Mammary epithelial cell (primary cell): Measurements from ENCODE around the gene NRG2.

Experiments
- CTCF ChIP-seq, 2 donors: IDR thresholded peaks in 1 of 2; conservative IDR thresholded peaks in 1 of 2; 2 replicates each; pipeline ENCODE4 v1.5.1; 2011 to 2012; ENCODE audit warnings: inconsistent platforms in 2 of 2, low read length in 2 of 2, mild to moderate bottlenecking in 2 of 2, control low read depth in 1 of 2, low read depth in 1 of 2; ENCODE audit not compliant: insufficient read depth in 1 of 2; ENCODE audit errors: extremely low read depth in 1 of 2
- EZH2 ChIP-seq: IDR thresholded peaks from 2 replicates; pipeline ENCODE4 v1.6.1; 2012; ENCODE audit warnings: low read length, inconsistent platforms, borderline replicate concordance

- no peak for TF ChIP-seq CTCF (conservative IDR thresholded peaks at IDR 0.05 in 1 of 2, IDR thresholded peaks at IDR 0.05 in 1 of 2; ENCODE audit: extremely low read depth in 1 of 2, insufficient read depth in 1 of 2, low read depth in 1 of 2, low read length in 2 of 2)
- no peak for TF ChIP-seq EZH2
Measured at GRCh38 chr5:139897982-139898381, 145.1 kb downstream of the NRG2 start.
